Amygdala (tissue), 56 donors: Measurements from ENCODE around the gene CHN2.
"Not testable (repeated sequence)": the region's sequence is repeated elsewhere in the genome, so short reads cannot be mapped to it uniquely, and the experiment has no call there.

Source experiments
- DNase-seq, 56 donors: peaks; one replicate each; lab custom pipeline; 2025; lab: John Stamatoyannopoulos, UW

CHN2 gene

DNA sequence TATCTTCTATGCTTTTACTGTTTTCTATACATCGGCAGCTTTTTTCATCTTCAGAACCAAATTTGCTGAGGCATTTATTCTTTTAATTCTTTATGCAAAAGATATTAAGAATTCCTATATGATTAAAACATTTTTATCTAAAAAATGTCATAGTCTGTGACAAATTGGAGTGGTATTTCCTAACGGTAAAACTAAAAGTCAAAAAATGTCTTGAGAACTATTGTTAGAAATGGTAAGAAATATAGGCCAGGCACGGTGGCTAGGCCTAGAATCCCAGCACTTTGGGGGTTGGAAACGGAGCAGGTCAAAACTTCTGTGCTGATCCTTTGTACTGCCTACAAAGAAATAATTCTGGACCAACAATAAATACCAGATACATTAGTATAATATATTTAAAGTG lies 311.4 kb downstream of the CHN2 start:
- no peak for DNase-seq

DNA sequence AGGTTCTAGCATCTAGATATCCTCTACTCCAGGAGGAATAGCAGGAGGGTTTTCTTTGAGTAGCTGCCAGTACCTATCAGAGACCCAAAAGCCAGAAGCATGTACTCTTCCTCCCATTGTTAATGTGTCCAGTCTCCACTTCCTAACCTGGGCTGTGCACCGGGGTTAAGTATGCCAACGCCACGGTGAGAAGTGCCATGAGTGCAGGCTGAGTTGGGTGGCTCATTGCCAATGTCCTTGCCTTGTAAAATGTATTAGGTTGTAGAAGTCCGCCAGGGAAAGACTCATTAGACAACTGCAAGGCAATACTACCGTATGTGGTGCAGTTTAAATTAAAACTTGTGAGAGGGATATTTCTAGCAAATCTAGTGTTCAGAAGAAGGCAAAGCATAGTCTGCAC lies 314.0 kb downstream of the CHN2 start:
- no peak for DNase-seq

DNA sequence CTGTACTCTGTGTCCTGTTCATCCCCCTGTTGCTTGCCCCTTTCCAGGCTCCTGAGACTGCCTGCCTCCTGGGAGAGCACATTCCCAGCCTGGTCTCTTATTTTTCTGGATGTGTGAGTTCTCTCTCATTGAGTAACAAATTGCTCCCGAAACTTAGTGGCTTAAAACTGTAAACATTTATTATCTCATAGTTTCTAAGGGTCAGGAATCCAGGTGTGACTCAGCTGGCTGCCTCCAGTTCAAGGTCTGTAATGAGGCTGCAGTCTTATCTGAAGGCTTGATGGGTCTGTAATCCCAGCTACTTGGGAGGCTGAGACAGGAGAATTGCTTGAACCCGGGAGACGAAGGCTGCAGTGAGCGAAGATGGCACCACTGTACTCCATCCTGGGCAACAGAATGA lies 315.5 kb downstream of the CHN2 start:
- DNase-seq: no peak

DNA sequence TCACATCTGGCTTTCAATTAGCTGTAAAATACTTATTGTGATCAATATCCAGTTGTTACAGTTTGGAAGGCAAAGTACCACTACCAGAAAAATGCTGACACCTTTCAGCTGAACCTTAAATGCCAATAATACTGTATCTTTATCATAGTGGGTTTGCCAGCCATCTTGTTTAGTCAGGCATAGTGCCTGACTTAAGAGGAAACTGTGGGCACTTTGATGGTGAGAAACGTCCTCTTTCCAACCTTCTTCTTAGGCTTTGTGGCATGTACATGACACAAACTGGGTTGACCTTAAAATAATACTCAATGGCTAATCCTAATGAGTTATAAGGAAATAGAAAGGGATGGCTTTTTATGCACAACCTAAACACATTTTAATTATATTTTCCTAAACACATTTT lies 316.8 kb downstream of the CHN2 start:
- DNase-seq: no peak

DNA sequence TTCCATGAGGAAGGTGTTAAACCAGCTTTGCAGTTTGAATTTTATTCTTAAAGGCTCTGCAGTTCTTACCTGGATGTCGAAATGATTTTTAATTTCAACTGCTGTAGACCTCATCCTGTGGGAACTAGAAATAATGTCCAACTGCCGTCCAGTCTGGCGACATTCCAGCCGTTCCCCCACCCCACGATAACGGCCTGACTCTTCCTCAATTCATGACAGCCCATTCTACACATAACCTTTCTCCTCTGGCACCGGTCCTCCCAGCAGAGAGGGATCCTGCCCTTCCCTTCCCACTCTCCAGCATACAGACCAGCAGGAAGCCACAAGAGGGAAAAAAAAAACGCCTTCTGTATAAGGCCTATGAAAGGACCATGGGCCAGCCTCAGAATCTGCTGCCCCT lies 317.3 kb downstream of the CHN2 start:
- DNase-seq: no peak

DNA sequence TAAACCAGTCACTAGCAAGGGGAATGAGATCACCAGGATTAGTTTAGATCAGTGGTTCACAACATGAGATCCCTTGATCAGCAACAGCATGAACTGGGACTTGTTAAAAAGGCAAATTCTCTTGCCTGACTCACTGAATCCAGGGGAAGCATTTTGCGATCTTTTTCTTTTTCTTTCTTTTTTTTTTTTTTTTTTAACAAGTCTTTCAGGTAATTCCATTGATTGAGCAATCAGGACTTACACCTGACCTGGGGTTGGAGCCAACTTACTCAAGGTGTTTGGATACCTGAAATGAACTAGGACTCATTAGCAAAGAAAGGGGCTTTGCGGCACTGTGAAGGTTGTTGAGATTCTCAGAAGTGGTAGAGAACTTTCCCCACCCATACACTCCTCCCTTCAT lies 321.9 kb downstream of the CHN2 start:
- DNase-seq: no peak

DNA sequence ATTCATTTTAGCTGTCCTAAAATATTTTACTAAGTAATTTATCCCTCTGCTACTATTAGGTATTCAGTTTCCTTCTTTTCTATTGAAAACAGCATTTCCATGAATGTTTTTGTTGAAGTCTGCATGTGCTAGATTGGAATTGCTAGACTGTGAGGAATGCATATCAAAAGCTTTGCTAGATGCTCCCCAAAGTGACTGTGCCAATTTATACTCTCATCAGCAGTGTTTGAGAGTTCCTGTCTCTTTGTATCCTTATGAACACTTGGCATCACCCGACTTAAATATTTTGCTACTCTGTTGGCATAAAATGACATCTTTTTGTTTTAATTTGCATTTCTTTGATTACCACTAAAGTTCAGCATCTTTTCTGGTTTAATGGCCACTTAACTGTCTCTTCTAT lies 324.0 kb downstream of the CHN2 start:
- DNase-seq: no peak

DNA sequence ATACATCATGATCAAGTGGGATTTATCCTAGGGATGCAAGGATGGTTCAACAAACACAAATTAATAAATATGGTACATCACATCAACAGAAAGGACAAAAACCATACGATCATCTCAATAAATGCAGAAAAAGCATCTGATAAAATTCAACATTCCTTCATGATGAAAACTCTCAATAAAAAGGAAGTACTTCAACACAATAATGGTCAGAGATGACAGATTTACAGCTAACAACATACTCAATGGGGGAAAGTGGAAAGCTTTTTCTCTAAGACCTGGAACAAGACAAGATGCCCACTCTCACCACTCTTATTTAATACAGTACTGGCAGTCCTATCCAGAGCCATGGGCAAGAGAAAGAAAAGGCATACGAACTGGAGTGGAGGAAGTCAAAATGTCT lies 329.2 kb downstream of the CHN2 start:
- no peak for DNase-seq

DNA sequence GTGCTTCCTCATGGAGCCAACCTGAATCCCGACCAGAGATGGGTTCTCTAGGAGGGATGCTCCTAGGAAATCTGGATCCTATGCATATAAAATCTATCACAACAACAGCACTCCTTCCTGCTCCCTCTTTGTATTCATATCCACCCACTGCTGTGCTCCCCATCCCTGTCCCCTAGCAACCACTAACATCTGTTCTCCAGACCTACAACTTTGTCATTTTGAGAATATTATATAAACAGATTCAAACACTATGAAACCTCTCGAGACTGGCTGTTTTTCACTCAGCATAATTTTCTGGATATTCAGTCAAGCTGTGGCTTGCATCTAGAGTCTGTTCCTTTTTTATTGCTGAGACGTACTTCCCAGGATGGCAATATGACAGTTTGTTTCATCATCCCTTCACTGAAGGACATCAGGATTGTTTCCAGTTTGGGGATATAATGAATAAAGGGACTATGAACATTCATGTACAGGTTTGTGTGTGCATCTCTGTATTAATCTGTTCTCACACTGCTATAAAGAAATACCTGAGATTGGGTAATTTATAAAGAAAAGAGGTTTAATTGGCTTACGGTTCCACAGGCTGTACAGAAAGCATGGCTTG lies 333.0 kb downstream of the CHN2 start:
- DNase-seq: peak in 2 of 56 donors; percentile 5 to 9

DNA sequence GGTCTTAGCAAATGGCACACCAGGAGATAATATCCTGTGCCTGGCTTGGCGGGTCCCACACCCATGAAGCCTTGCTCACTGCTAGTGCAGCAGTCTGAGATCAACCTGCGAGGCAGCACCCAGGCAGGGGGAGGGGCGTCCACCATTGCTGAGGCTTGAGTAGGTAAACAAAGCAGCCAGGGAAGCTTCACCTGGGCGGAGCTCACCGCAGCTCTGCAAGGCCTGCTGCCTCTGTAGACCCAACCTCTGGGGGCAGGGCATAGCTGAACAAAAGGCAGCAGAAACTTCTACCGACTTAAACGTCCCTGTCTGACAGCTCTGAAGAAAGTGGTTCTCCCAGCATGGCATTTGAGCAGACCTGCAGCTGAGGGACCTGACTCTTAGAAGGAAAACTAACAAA lies 334.0 kb downstream of the CHN2 start:
- DNase-seq: not testable (repeated sequence)
